Activated naive CD8-positive, alpha-beta T cell treated with anti-CD3 and anti-CD28 coated beads for 36 hours (primary cell): ENCODE data around the gene SMARCC2. TPM values are rescaled to one million over a fixed set of nuclear protein-coding genes. Genes with fewer than 3 reads are reported as not detected.
"Not testable (repeated sequence)": the region's sequence is repeated elsewhere in the genome, so short reads cannot be mapped to it uniquely, and the experiment has no call there.

Experiments
- DNase-seq: peaks from one replicate; pipeline ENCODE4 v3.0.0; 2021
- H3K27ac Mint-ChIP-seq: one replicate; pipeline ENCODE4 v1.8.0; 2022; ENCODE audit warnings: mild to moderate bottlenecking, moderate library complexity, mixed read lengths
- H3K27me3 Mint-ChIP-seq: one replicate; pipeline ENCODE4 v1.8.0; 2022; ENCODE audit warnings: mild to moderate bottlenecking, mixed read lengths
- H3K36me3 Mint-ChIP-seq: one replicate; pipeline ENCODE4 v1.8.0; 2021; ENCODE audit warnings: mild to moderate bottlenecking, mixed read lengths
- H3K4me1 Mint-ChIP-seq: one replicate; pipeline ENCODE4 v1.8.0; 2021; ENCODE audit warnings: mixed read lengths
- H3K4me3 Mint-ChIP-seq: one replicate; pipeline ENCODE4 v1.8.0; 2022; ENCODE audit warnings: mild to moderate bottlenecking, moderate library complexity, mixed read lengths
- H3K9me3 Mint-ChIP-seq: one replicate; pipeline ENCODE4 v1.8.0; 2022; ENCODE audit warnings: mixed read lengths
- total RNA-seq, 2 experiments: library from RNA; stranded (reverse); gene quantifications; one replicate each; pipeline ENCODE4 v1.2.3, GENCODE V29; 2021

The SMARCC2 gene
- total RNA-seq, 2 experiments from 2014 or later, result 78.5 to 92.6 TPM

- H3K27ac Mint-ChIP-seq, DNase-seq, H3K27me3 Mint-ChIP-seq, H3K9me3 Mint-ChIP-seq, H3K4me1 Mint-ChIP-seq, H3K36me3 Mint-ChIP-seq, H3K4me3 Mint-ChIP-seq: not testable (repeated sequence)
These were observed 7.7 kb upstream of the SMARCC2 start for GRCh38 chr12:56196818-56197550.

GRCh38 chr12:56193025-56193578 lies 3.8 kb upstream of the SMARCC2 start:
- Mint-ChIP-seq H3K9me3 (no peaks in the 10 kb centered on the region), H3K4me3 (no peak overlapping the region), H3K4me1 (peaks cover 19% of the 10 kb centered on the region), H3K27ac (peak overlapping the region; percentile 8), H3K27me3 (peaks cover 4% of the 10 kb centered on the region), H3K36me3 (peaks cover 7% of the 10 kb centered on the region)
- DNase-seq, result peak; percentile 63

GRCh38 chr12:56192582-56192981 lies 3.3 kb upstream of the SMARCC2 start:
- peaks cover 25% of the 10 kb centered on the region for H3K4me1 Mint-ChIP-seq
- DNase-seq, result no peak
- H3K9me3 Mint-ChIP-seq, result no peaks in the 10 kb centered on the region
- peaks cover 4% of the 10 kb centered on the region for H3K27me3 Mint-ChIP-seq
- no peak overlapping the region for H3K27ac Mint-ChIP-seq
- no peak overlapping the region for H3K4me3 Mint-ChIP-seq
- H3K36me3 Mint-ChIP-seq, result peaks cover 9% of the 10 kb centered on the region

GRCh38 chr12:56190695-56191155 lies 1.4 kb upstream of the SMARCC2 start:
- peak overlapping the region; percentile 96 for H3K4me3 Mint-ChIP-seq
- peaks cover 33% of the 10 kb centered on the region for H3K4me1 Mint-ChIP-seq
- no peaks in the 10 kb centered on the region for H3K9me3 Mint-ChIP-seq
- peaks cover 19% of the 10 kb centered on the region for H3K36me3 Mint-ChIP-seq
- H3K27me3 Mint-ChIP-seq, result peaks cover 4% of the 10 kb centered on the region
- H3K27ac Mint-ChIP-seq, result peak overlapping the region; percentile 97
- DNase-seq, result no peak

- peak; percentile 90 for DNase-seq
- no peaks in the 10 kb centered on the region for H3K9me3 Mint-ChIP-seq
- peak overlapping the region; percentile 96 for H3K4me3 Mint-ChIP-seq
- H3K27ac Mint-ChIP-seq, result peak overlapping the region; percentile 97
- H3K36me3 Mint-ChIP-seq, result peaks cover 21% of the 10 kb centered on the region
- H3K27me3 Mint-ChIP-seq, result peaks cover 4% of the 10 kb centered on the region
- peaks cover 34% of the 10 kb centered on the region for H3K4me1 Mint-ChIP-seq
These were observed 823 bp upstream of the SMARCC2 start for GRCh38 chr12:56189918-56190694.

GRCh38 chr12:56188778-56189098 lies 545 bp downstream of the SMARCC2 start:
- peaks cover 4% of the 10 kb centered on the region for H3K27me3 Mint-ChIP-seq
- peaks cover 34% of the 10 kb centered on the region for H3K4me1 Mint-ChIP-seq
- DNase-seq, result no peak
- H3K27ac Mint-ChIP-seq, result peak overlapping the region; percentile 81
- H3K36me3 Mint-ChIP-seq, result peaks cover 25% of the 10 kb centered on the region
- no peaks in the 10 kb centered on the region for H3K9me3 Mint-ChIP-seq
- H3K4me3 Mint-ChIP-seq, result peak overlapping the region; percentile 90

- Mint-ChIP-seq H3K36me3 (peaks cover 25% of the 10 kb centered on the region), H3K9me3 (no peaks in the 10 kb centered on the region), H3K4me3 (peak overlapping the region; percentile 90), H3K27ac (peak overlapping the region; percentile 81), H3K4me1 (peaks cover 33% of the 10 kb centered on the region), H3K27me3 (peaks cover 4% of the 10 kb centered on the region)
- DNase-seq, result no peak
These were observed 1.0 kb downstream of the SMARCC2 start for GRCh38 chr12:56188131-56188777.

- no peaks in the 10 kb centered on the region for H3K9me3 Mint-ChIP-seq
- peak overlapping the region; percentile 90 for H3K4me3 Mint-ChIP-seq
- H3K36me3 Mint-ChIP-seq, result peaks cover 25% of the 10 kb centered on the region
- no peak overlapping the region for H3K27ac Mint-ChIP-seq
- H3K27me3 Mint-ChIP-seq, result peaks cover 4% of the 10 kb centered on the region
- peaks cover 27% of the 10 kb centered on the region for H3K4me1 Mint-ChIP-seq
- DNase-seq, result no peak
These were observed 2.3 kb downstream of the SMARCC2 start for GRCh38 chr12:56186957-56187356.

GRCh38 chr12:56178347-56178746 lies 10.9 kb downstream of the SMARCC2 start:
- Mint-ChIP-seq H3K9me3 (no peaks in the 10 kb centered on the region), H3K36me3 (peaks cover 23% of the 10 kb centered on the region), H3K4me3 (no peak overlapping the region), H3K4me1 (no peaks in the 10 kb centered on the region), H3K27ac (no peak overlapping the region), H3K27me3 (no peaks in the 10 kb centered on the region)
- no peak for DNase-seq

- no peak overlapping the region for H3K4me3 Mint-ChIP-seq
- H3K27me3 Mint-ChIP-seq, result no peaks in the 10 kb centered on the region
- H3K4me1 Mint-ChIP-seq, result no peaks in the 10 kb centered on the region
- no peak for DNase-seq
- H3K9me3 Mint-ChIP-seq, result no peaks in the 10 kb centered on the region
- H3K27ac Mint-ChIP-seq, result no peak overlapping the region
- H3K36me3 Mint-ChIP-seq, result peaks cover 26% of the 10 kb centered on the region
These were observed 16.4 kb downstream of the SMARCC2 start for GRCh38 chr12:56172839-56173238.

- Mint-ChIP-seq H3K9me3 (no peaks in the 10 kb centered on the region), H3K36me3 (peaks cover 17% of the 10 kb centered on the region), H3K27me3 (no peaks in the 10 kb centered on the region), H3K27ac (peak overlapping the region; percentile 55), H3K4me3 (no peak overlapping the region), H3K4me1 (no peaks in the 10 kb centered on the region)
- no peak for DNase-seq
These were observed 20.0 kb downstream of the SMARCC2 start for GRCh38 chr12:56169229-56169759.

- no peaks in the 10 kb centered on the region for H3K9me3 Mint-ChIP-seq
- DNase-seq, result no peak
- H3K4me3 Mint-ChIP-seq, result no peak overlapping the region
- H3K36me3 Mint-ChIP-seq, result peaks cover 34% of the 10 kb centered on the region
- peaks cover 17% of the 10 kb centered on the region for H3K4me1 Mint-ChIP-seq
- no peaks in the 10 kb centered on the region for H3K27me3 Mint-ChIP-seq
- H3K27ac Mint-ChIP-seq, result no peak overlapping the region
These were observed 23.9 kb downstream of the SMARCC2 start for GRCh38 chr12:56165369-56165768.

GRCh38 chr12:56164345-56164729 lies 24.9 kb downstream of the SMARCC2 start:
- Mint-ChIP-seq H3K4me3 (no peak overlapping the region), H3K36me3 (peaks cover 38% of the 10 kb centered on the region), H3K4me1 (peaks cover 26% of the 10 kb centered on the region), H3K27ac (peak overlapping the region; percentile 38), H3K27me3 (no peaks in the 10 kb centered on the region), H3K9me3 (no peaks in the 10 kb centered on the region)
- DNase-seq, result no peak

- Mint-ChIP-seq H3K4me3 (peak overlapping the region; percentile 22), H3K9me3 (no peaks in the 10 kb centered on the region), H3K27ac (peak overlapping the region; percentile 82), H3K27me3 (no peaks in the 10 kb centered on the region), H3K4me1 (peaks cover 30% of the 10 kb centered on the region), H3K36me3 (peaks cover 41% of the 10 kb centered on the region)
- DNase-seq, result no peak
These were observed 25.5 kb downstream of the SMARCC2 start for GRCh38 chr12:56163533-56164344.
